M059J (cell line): ENCODE measurements around the gene OXCT2. TPM values are rescaled to one million over a fixed set of nuclear protein-coding genes. Genes with fewer than 3 reads are reported as not detected.

ENCODE experiments used
- DNase-seq: peaks from one replicate; pipeline ENCODE4 v3.0.0-alpha.2; 2012; ENCODE audit warnings: low read depth
- total RNA-seq: library from RNA; depleted of rRNA; stranded (reverse); fragments of >200 nt; shearing (Covaris generic); gene quantifications from 2 replicates; pipeline ENCODE4 v1.2.3, GENCODE V29; 2014; rRNA removed

Gene OXCT2
- total RNA-seq, 1 experiment from 2014 or later: 0.30 TPM

DNA sequence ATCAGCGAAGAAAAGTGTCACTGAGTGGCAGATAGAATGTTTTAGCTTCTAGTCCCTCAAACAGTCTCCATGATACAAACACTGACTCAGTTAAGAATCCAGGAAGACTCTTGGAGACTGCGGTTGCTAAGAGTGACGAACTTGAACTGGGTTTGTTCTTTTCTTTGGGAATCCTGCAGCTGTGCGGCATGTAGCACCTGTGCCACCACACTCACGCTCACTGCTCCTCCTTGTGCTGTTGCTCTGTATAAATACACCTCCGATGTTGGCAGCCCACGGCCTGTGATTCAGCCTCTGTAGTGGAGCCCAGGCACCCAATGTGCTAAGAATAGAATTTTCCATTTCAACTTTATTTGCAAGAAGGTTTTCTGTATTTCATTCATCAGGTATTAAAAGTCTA, 38.0 kb downstream of the OXCT2 start:
- DNase-seq: peak; percentile 74

DNA sequence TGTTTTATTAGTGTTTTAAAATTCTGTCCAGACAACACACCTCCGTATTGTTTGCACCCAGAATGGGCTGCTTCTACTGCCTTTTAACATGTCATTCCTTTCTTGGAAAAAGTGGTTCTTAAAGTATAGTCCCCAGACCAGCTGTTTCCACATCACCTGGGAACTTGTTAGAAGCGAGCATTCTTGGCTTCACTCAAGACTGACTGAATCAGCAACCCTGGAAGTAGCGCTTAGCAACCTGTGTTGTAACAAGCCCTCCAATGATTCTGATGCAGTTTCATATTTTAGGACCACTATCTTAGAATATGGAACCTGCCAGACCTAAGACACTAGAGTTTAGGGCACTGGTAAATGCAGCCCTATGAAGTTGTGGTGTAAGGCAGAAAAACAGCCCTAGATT, 38.4 kb downstream of the OXCT2 start:
- DNase-seq: peak; percentile 37

DNA sequence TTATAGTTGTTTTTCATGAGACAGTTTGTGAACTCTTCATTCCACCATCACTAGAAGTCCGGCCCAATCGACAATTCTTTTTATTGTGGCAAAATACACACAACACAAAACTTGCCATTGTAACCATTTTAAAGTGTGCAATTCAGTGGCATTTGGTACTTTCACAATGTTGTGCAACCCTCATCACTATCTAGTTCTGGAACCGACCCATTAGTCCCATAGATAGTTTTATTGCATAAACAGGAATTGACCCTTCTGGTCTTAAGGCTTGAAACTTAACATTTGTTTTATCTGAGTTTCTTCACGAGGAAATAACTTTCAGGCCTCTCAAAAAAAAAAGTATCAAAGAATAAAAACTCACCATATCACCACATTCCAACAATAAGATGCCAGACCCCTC, 41.3 kb downstream of the OXCT2 start:
- DNase-seq: no peak

DNA sequence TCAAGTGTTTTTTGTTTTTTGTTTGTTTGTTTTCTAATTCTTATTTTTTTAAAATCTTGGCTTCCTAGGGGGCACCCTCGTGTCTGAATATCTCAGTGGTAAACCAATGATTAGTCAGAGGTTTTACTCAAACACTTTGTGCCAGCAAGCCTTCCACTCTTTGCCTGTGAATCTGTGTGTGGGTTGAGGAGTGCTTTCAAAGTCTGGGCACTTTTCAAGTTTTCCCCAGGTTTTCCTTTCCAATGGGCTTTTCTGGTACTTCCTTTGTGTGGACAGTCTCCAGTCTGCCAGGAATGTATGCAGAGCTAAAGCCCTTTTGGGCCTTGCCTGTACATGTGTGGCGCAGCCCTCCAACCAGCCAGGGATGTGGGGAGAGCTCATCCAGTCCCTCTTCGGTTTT, 42.1 kb downstream of the OXCT2 start:
- DNase-seq: peak; percentile 37

DNA sequence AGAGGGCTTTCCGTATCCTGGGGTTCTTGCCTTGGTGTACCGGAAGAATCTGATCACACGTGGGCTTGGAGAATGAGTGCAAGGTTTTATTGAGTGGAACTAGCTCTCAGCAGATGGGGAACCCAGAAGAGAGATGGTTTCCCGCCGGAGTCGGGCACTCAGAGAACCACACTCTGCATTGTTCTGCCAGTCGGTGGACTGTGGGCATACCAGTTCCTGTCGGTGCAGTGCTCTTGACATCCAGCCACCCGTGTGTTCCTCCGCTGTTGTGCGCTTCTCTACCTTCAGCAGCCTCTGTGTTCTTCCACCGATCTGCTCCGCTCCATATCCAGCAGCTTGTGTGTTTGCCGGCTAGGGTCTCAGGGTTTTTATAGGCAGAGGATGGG, 43.2 kb downstream of the OXCT2 start:
- no peak for DNase-seq

DNA sequence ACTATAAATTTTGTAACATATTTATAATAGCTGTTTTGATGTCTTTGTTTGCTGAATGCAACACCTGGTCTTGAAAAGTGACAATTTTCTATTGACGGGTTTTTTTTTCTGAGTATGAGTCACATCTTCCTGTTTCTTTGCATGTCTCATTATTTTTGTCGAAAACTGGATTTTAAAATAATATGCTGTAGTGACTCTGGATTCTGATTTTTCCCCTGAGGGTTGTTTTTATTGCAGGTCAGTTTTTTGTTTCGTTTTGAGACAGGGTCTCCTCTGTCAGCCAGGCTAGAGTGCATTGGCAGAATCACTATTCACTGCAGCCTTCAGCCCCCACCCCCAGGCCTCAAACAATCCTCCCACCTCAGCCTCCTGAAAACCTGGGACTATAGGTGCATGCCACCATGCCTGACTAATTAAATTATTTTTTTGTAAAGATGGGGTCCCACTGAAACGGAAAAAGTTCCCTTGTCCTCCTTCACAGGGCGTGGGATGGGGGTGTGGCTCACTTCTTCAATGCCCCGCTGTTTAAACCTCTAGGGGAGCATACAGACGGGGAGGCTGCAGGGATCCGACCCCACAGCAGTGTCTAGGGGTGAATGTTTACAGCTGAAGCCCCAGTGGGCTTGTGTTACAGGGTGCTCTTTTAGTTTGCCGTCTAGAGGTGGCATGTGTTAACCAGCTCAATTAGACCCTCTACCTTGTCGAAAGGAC, 43.8 kb downstream of the OXCT2 start:
- no peak for DNase-seq

DNA sequence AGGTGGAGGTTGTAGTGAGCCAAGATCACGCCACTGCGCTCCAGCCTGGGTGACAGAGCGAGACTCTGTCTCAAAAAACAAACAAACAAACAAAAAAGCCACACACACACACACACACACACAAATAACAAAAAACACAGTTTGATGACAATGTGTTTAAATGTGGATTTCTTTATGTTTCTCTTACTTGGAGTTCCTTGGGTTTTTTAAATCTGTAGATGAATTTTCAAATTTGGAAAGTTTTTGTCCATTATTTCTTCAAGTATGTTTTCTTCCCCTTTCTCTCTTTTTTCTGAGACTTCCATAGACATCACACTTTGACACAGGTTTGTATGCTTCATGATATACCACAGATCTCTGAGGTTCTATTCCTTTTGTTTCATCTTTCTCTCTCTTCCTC, 44.5 kb downstream of the OXCT2 start:
- DNase-seq: no peak

DNA sequence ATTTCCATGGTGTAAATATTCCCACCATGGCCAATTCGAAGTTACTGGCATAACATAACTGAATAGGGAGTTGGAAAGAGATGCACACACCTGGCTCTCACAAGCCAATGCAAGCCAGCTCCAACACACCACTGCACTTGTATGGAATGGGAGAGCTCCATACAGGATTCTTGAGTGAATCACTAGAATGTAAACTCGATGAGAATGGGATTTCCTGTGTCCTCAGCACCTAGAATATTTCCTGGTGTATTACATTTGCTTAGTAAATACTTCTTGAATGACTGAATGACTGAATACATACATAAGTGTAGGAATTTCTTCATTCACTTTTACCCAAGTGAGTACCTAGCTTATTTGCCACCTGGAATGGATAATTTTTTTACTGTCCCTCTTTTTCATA, 48.7 kb downstream of the OXCT2 start:
- no peak for DNase-seq

DNA sequence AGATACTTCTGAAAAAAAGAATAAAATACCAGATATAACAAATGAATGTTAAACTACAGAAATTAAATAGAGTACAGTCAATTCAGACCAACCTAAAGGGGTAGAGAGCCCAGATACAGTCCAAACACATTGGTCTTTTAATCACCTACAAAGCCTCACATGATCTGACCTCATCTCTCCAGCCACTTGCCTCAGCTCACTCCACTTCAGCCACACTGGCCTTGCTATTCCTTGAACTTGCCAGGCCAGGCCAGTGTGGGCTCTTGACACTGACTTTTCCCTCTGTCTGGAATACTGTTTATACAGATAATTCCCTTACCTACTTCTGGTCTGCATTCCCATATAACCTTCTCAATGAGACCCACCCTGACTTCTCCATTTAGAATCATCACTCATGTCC, 49.5 kb downstream of the OXCT2 start:
- DNase-seq: no peak

DNA sequence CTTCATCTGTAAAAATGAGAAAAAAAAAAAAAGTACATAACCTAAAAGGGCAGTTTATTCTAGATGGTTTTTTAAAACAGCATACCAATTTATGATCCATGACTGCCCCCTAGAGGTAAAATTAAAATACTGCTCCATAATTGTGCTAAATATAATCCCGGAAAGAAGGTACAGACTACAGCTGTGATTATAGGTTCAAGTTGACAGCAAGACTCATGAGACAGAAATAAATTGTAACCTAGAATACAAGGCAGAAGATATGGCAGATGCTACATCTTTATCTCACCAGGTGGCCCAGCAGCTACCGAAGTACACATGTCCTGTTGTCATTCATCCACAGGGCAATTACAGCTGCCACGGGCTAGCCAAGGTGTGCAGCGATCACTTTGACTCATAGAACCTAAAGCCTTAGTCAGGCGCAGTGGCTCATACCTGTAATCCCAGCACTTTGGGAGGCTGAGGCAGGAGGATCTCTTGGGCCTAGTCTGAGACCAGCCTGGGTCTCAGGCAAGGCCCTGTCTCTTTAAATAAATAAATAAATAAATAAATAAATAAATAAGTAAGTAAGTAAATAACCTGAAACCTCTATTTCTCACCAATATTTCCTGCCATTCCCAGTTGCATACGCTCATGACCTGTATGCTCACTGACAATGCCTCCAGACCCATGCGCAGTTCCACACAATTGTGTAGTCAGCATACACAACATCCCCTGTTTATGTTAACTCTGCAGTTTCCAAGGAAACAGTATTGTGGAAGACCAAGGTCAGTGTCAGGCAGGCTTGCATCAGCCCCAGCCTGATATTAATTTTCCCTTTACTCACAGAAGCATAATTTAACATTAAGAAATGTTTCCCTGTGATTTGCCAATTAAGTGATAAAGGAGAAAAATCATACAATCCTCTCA, 50.8 kb downstream of the OXCT2 start:
- peak; percentile 68 for DNase-seq

Other genes with a start within 250 kb of the OXCT2 start
- 51.9 and 94.8 TPM in 2 replicates for gene PABPC4, start 194.6 kb downstream of the OXCT2 start, total RNA-seq
- gene HEYL, start 131.7 kb downstream of the OXCT2 start, total RNA-seq: 0.15 TPM in 1 of 2 replicates, not detected in the other
- gene NT5C1A, start 99.2 kb downstream of the OXCT2 start, total RNA-seq: not detected in 2 replicates
- 1.0 and 1.1 TPM in 2 replicates for gene HPCAL4, start 79.9 kb downstream of the OXCT2 start, total RNA-seq
- gene PPIE, start 32.5 kb downstream of the OXCT2 start, total RNA-seq: 51.9 and 68.4 TPM in 2 replicates
- gene BMP8B, start 17.5 kb upstream of the OXCT2 start, total RNA-seq: 0.12 and 0.15 TPM in 2 replicates
- 15.2 and 26.3 TPM in 2 replicates for gene TRIT1, start 112.2 kb upstream of the OXCT2 start, total RNA-seq
- 0.57 TPM in 1 of 2 replicates, not detected in the other for gene MYCL, start 130.6 kb upstream of the OXCT2 start, total RNA-seq
- 1.2 and 2.3 TPM in 2 replicates for gene MFSD2A, start 183.8 kb upstream of the OXCT2 start, total RNA-seq